HuH-7 (cell line): ENCODE results near the gene PACSIN1.
"Not testable (repeated sequence)": the region's sequence is repeated elsewhere in the genome, so short reads cannot be mapped to it uniquely, and the experiment has no call there.

ENCODE experiments used
- DNase-seq: peaks from one replicate; pipeline ENCODE4 v3.0.0; 2011; ENCODE audit warnings: low spot score

PACSIN1 gene

GRCh38 chr6:34485321-34486060 lies 19.6 kb downstream of the PACSIN1 start:
- no peak for DNase-seq

- DNase-seq = no peak
These were observed 20.3 kb downstream of the PACSIN1 start for GRCh38 chr6:34486106-34486740.

GRCh38 chr6:34486886-34487285 lies 21.0 kb downstream of the PACSIN1 start:
- not testable (repeated sequence) for DNase-seq

- DNase-seq = no peak
These were observed 21.7 kb downstream of the PACSIN1 start for GRCh38 chr6:34487536-34487935.

GRCh38 chr6:34489207-34489805 lies 23.4 kb downstream of the PACSIN1 start:
- no peak for DNase-seq

- DNase-seq = no peak
These were observed 24.7 kb downstream of the PACSIN1 start for GRCh38 chr6:34490390-34491090.

- DNase-seq = no peak
These were observed 25.2 kb downstream of the PACSIN1 start for GRCh38 chr6:34491091-34491430.

GRCh38 chr6:34493344-34493743 lies 27.5 kb downstream of the PACSIN1 start:
- DNase-seq = no peak

GRCh38 chr6:34494973-34495372 lies 29.1 kb downstream of the PACSIN1 start:
- DNase-seq = no peak

GRCh38 chr6:34496103-34496685 lies 30.3 kb downstream of the PACSIN1 start:
- DNase-seq = no peak

GRCh38 chr6:34497411-34497810 lies 31.5 kb downstream of the PACSIN1 start:
- no peak for DNase-seq

- DNase-seq = no peak
These were observed 40.8 kb downstream of the PACSIN1 start for GRCh38 chr6:34506718-34507117.

GRCh38 chr6:34508425-34508824 lies 42.5 kb downstream of the PACSIN1 start:
- DNase-seq = no peak

- no peak for DNase-seq
These were observed 43.9 kb downstream of the PACSIN1 start for GRCh38 chr6:34509782-34510181.

- no peak for DNase-seq
These were observed 44.4 kb downstream of the PACSIN1 start for GRCh38 chr6:34510299-34510698.

GRCh38 chr6:34511214-34511914 lies 45.5 kb downstream of the PACSIN1 start:
- no peak for DNase-seq

GRCh38 chr6:34511915-34512737 lies 46.2 kb downstream of the PACSIN1 start:
- no peak for DNase-seq

GRCh38 chr6:34512738-34513115 lies 46.9 kb downstream of the PACSIN1 start:
- no peak for DNase-seq

- DNase-seq = no peak
These were observed 47.8 kb downstream of the PACSIN1 start for GRCh38 chr6:34513646-34514045.

GRCh38 chr6:34514112-34514511 lies 48.2 kb downstream of the PACSIN1 start:
- no peak for DNase-seq
